PC-3 (cell line): ENCODE measurements around the gene EBLN2. TPM values are rescaled to one million over a fixed set of nuclear protein-coding genes. Genes with fewer than 3 reads are reported as not detected.

Experiments
- ATAC-seq: fragments of 200-7000 bp; cut with Tn5 transposase; 2 replicates; pipeline ENCODE4 v1.9.1; 2020; ENCODE audit warnings: mild to moderate bottlenecking, moderate library complexity
- BruUV-seq: library from RNA; stranded (reverse); fragments of 400-500 nt; replicated peaks from 2 replicates; lab custom pipeline; 2021; lab: Mats Ljungman, UMichigan
- CTCF ChIA-PET: fragments of 300-600 bp; sonication (Branson Sonifier 250); formaldehyde crosslinking; loops from one replicate; lab custom pipeline; 2022; ENCODE audit warnings: antibody characterized with exemption; lab: Charles Lee
- POLR2A ChIA-PET: fragments of 300-600 bp; sonication (Branson Sonifier 250); formaldehyde crosslinking; loops from one replicate; lab custom pipeline; 2022; ENCODE audit warnings: antibody characterized with exemption; ENCODE audit not compliant: unreplicated experiment; lab: Charles Lee
- DNase-seq: peaks from one replicate; pipeline ENCODE4 v3.0.0-alpha.2; 2015
- H2AFZ ChIP-seq: fragments of 300-600 bp; sonication (generic); 2 replicates; pipeline ENCODE4 v1.6.0; 2016; ENCODE audit warnings: antibody characterized with exemption, low read length
- H3F3A ChIP-seq: fragments of 300-600 bp; sonication (generic); one replicate; pipeline ENCODE4 v1.6.0; 2017; ENCODE audit warnings: antibody characterized with exemption, low read length, control low read depth, mild to moderate bottlenecking; ENCODE audit not compliant: unreplicated experiment
- H3K27ac ChIP-seq: fragments of 300-600 bp; sonication (generic); 2 replicates; pipeline ENCODE4 v1.5.1; 2016; ENCODE audit warnings: mild to moderate bottlenecking, low read length
- H3K27me3 ChIP-seq: fragments of 300-600 bp; sonication (generic); 2 replicates; pipeline ENCODE4 v1.6.1; 2016; ENCODE audit warnings: low read length, mixed read lengths
- H3K36me3 ChIP-seq: fragments of 300-600 bp; sonication (generic); 2 replicates; pipeline ENCODE4 v1.6.1; 2016; ENCODE audit warnings: low read depth, mixed run types, low read length, mixed read lengths
- H3K4me1 ChIP-seq: fragments of 300-600 bp; sonication (generic); 2 replicates; pipeline ENCODE4 v1.5.1; 2016; ENCODE audit warnings: low read length; ENCODE audit not compliant: insufficient read depth
- H3K4me2 ChIP-seq: fragments of 300-600 bp; sonication (generic); 2 replicates; pipeline ENCODE4 v1.6.0; 2016; ENCODE audit warnings: low read length
- H3K4me3 ChIP-seq: fragments of 300-600 bp; sonication (generic); 2 replicates; pipeline ENCODE4 v1.5.1; 2016; ENCODE audit warnings: mild to moderate bottlenecking, low read length, mixed read lengths
- H3K79me2 ChIP-seq: fragments of 300-600 bp; sonication (generic); 2 replicates; pipeline ENCODE4 v1.6.1; 2017; ENCODE audit warnings: low read length, mixed read lengths
- H3K9ac ChIP-seq: fragments of 300-600 bp; sonication (generic); 2 replicates; pipeline ENCODE4 v1.6.0; 2016; ENCODE audit warnings: mild to moderate bottlenecking, low read length
- H3K9me2 ChIP-seq: fragments of 300-600 bp; sonication (generic); replicated peaks from 2 replicates; pipeline ENCODE4 v1.6.1; 2016; ENCODE audit warnings: mixed run types, low read length, mixed read lengths
- H3K9me3 ChIP-seq: fragments of 300-600 bp; sonication (generic); 2 replicates; pipeline ENCODE4 v1.6.1; 2016; ENCODE audit warnings: low read length, mixed read lengths
- H4K20me1 ChIP-seq: fragments of 300-600 bp; sonication (generic); 2 replicates; pipeline ENCODE4 v1.6.1; 2016; ENCODE audit warnings: low read length, mixed read lengths
- CTCF ChIP-seq: fragments of 300-600 bp; sonication (generic); conservative IDR thresholded peaks from 2 replicates; pipeline ENCODE4 v1.5.1; 2017; ENCODE audit warnings: antibody characterized with exemption, low read depth, mild to moderate bottlenecking, low read length
- EZH2 ChIP-seq: fragments of 300-600 bp; sonication (generic); IDR thresholded peaks from one replicate; pipeline ENCODE4 v1.6.1; 2017; ENCODE audit warnings: antibody characterized with exemption, mild to moderate bottlenecking, low read length; ENCODE audit not compliant: unreplicated experiment
- EZH2phosphoT487 ChIP-seq: fragments of 300-600 bp; sonication (generic); IDR thresholded peaks from 2 replicates; pipeline ENCODE4 v1.6.1; 2018; ENCODE audit warnings: mild to moderate bottlenecking, antibody characterized with exemption, low read length, borderline replicate concordance
- intact Hi-C: fragments of 100-400 bp; cut with micrococcal nuclease; formaldehyde crosslinking; loops from 2 replicates; pipeline ENCODE4 v1.9.0; 2023
- total RNA-seq: library from RNA; depleted of rRNA; stranded (reverse); fragments of >200 nt; gene quantifications from 2 replicates; pipeline ENCODE4 v1.2.3, GENCODE V29; 2014

Gene EBLN2
- total RNA-seq, 1 experiment from 2014 or later: 6.2 TPM

DNA sequence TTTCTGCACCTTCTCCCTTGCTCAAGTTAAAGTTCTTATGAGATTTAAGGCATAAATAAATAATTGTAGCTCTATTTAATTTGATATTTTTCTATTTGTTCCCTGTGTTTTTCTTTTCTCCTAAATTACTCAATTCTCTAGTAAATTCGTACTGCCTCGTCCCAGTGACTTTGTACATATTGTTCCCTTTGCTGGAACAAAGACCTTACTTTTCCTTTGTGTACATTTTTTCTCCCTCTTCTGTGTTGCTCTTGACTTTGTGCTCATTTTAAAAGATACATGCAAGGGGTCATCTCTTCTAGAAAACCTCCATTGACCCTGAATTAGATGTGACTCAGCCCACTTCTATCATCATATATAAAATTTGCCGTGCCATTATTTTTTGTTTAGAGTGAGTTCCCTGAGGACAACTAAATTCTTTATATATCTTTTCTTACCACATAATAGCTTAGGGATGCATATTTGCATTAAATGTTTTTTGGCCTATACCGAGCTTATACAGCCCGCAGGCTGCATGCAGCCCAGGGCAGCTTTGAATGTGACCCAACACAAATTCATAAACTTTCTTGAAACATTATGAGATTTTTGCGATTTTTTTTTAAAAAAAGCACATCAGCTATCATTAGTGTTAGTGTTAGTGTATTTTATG lies 35.2 kb upstream of the EBLN2 start:
- Histone ChIP-seq H3K4me2 (no peak overlapping the region), H3K4me1 (peaks cover 21% of the 10 kb centered on the region), H3K79me2 (peaks cover 100% of the 10 kb centered on the region), H3F3A (no peaks in the 10 kb centered on the region), H3K9me2 (no peaks in the 10 kb centered on the region), H4K20me1 (peaks cover 65% of the 10 kb centered on the region), H2AFZ (no peak overlapping the region), H3K9me3 (no peaks in the 10 kb centered on the region), H3K27me3 (no peaks in the 10 kb centered on the region), H3K36me3 (peaks cover 8% of the 10 kb centered on the region), H3K9ac (no peak overlapping the region), H3K27ac (no peak overlapping the region), H3K4me3 (no peak overlapping the region)
- intact Hi-C loops: no loop called here
- no TSS peak for BruUV-seq
- ATAC-seq (no peak), DNase-seq (no peak)
- ChIA-PET CTCF (no interaction called here), POLR2A (no interaction called here)
- TF ChIP-seq CTCF (no peak), EZH2phosphoT487 (no peak), EZH2 (no peak)

DNA sequence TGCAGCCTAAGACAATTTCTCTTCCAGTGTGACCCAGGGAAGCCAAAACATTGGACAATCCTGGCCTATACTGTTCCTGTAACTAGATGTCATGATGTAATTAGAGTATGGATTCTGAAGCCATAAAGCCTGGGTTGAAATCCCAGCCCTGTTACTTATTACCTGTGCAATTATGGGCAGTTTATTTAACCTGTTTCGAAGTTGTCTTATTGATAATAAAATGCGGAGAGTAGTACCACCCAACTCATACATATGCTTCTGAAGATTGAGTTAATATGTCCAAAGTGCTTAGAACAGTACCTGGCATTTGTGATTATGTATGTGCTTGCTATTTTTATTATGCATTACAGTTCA lies 34.7 kb upstream of the EBLN2 start:
- no peak overlapping the region for H3K4me3 ChIP-seq
- no peak overlapping the region for H3K4me2 ChIP-seq
- no peaks in the 10 kb centered on the region for H3K9me3 ChIP-seq
- no peaks in the 10 kb centered on the region for H3K27me3 ChIP-seq
- peaks cover 61% of the 10 kb centered on the region for H4K20me1 ChIP-seq
- ATAC-seq (no peak), DNase-seq (no peak)
- no TSS peak for BruUV-seq
- no peak overlapping the region for H3K9ac ChIP-seq
- no peak for TF ChIP-seq EZH2phosphoT487
- TF ChIP-seq EZH2: no peak
- TF ChIP-seq CTCF: no peak
- peaks cover 5% of the 10 kb centered on the region for H3K36me3 ChIP-seq
- H3F3A ChIP-seq: no peaks in the 10 kb centered on the region
- ChIA-PET CTCF (no interaction called here), POLR2A (interaction anchor here (0.6 kb wide), 1 partner anchor 1387 kb away, joined by 5 read pairs; no protein-coding TSS in a partner anchor)
- no peak overlapping the region for H2AFZ ChIP-seq
- intact Hi-C loops: no loop called here
- peaks cover 18% of the 10 kb centered on the region for H3K4me1 ChIP-seq
- no peaks in the 10 kb centered on the region for H3K9me2 ChIP-seq
- H3K27ac ChIP-seq: no peak overlapping the region
- H3K79me2 ChIP-seq: peaks cover 100% of the 10 kb centered on the region

GRCh38 chr3:73028803-73029202 lies 32.7 kb upstream of the EBLN2 start:
- no peaks in the 10 kb centered on the region for H3F3A ChIP-seq
- no peaks in the 10 kb centered on the region for H3K9me2 ChIP-seq
- no peak overlapping the region for H3K4me2 ChIP-seq
- no peak overlapping the region for H2AFZ ChIP-seq
- BruUV-seq: no TSS peak
- ATAC-seq (no peak), DNase-seq (no peak)
- H3K79me2 ChIP-seq: peaks cover 100% of the 10 kb centered on the region
- H3K27ac ChIP-seq: no peak overlapping the region
- POLR2A ChIA-PET: no interaction called here
- intact Hi-C loops: no loop called here
- no peak overlapping the region for H3K9ac ChIP-seq
- no peaks in the 10 kb centered on the region for H3K27me3 ChIP-seq
- no peak for TF ChIP-seq EZH2
- TF ChIP-seq EZH2phosphoT487: no peak
- no peak for TF ChIP-seq CTCF
- no peak overlapping the region for H3K4me3 ChIP-seq
- peaks cover 55% of the 10 kb centered on the region for H4K20me1 ChIP-seq
- CTCF ChIA-PET: no interaction called here
- peaks cover 3% of the 10 kb centered on the region; the same call in 1 of the 2 replicates for H3K36me3 ChIP-seq
- H3K9me3 ChIP-seq: no peaks in the 10 kb centered on the region
- peaks cover 18% of the 10 kb centered on the region for H3K4me1 ChIP-seq
